ENCODE data around the gene B4GALT4.

Gene B4GALT4

DNA sequence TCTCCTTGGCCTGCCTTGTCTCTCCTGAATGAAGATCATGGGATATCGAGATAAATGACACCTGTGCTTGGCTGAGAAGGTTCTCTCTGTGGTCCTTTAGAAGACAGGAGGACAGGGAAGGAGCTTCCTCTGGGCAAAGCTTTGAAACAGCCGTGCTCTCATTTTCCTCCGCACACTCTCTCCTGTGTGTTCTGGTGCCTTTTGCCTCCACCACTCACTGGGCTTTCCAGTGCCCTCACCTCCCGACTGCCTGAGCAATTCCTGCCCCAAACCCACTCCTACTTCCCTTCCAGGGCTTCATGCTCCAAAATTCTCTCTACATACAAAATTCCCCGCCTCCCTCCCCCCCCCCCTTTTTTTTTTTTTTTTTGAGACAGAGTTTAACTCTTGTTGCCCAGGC, 35.0 kb downstream of the B4GALT4 start:
- peaks cover 25% of the 10 kb centered on the region for H3K4me1 ChIP-seq (ENCODE audit: low read length)
- no peak overlapping the region for H3K9ac ChIP-seq (ENCODE audit: low read length)
- no peaks in the 10 kb centered on the region for H4K20me1 ChIP-seq (ENCODE audit: insufficient read depth, low read length)
- no peaks in the 10 kb centered on the region for H3K36me3 ChIP-seq (replicated peaks; ENCODE audit: insufficient read depth, low read length)
- no peaks in the 10 kb centered on the region for H3K27me3 ChIP-seq (replicated peaks; ENCODE audit: insufficient read depth, low read length)
- H3K27ac ChIP-seq (ENCODE audit: low read length), result no peak overlapping the region
- no peak overlapping the region for H3K4me3 ChIP-seq (ENCODE audit: low read length)
- no peaks in the 10 kb centered on the region for H3K9me2 ChIP-seq (replicated peaks; ENCODE audit: insufficient read depth, low read length)
- H2AFZ ChIP-seq (ENCODE audit: low read length), result no peak overlapping the region
- no peaks in the 10 kb centered on the region; the same call in 1 of the 2 replicates for H3F3A ChIP-seq (ENCODE audit: insufficient read depth, low read length)
- TF ChIP-seq, protein P1, sequence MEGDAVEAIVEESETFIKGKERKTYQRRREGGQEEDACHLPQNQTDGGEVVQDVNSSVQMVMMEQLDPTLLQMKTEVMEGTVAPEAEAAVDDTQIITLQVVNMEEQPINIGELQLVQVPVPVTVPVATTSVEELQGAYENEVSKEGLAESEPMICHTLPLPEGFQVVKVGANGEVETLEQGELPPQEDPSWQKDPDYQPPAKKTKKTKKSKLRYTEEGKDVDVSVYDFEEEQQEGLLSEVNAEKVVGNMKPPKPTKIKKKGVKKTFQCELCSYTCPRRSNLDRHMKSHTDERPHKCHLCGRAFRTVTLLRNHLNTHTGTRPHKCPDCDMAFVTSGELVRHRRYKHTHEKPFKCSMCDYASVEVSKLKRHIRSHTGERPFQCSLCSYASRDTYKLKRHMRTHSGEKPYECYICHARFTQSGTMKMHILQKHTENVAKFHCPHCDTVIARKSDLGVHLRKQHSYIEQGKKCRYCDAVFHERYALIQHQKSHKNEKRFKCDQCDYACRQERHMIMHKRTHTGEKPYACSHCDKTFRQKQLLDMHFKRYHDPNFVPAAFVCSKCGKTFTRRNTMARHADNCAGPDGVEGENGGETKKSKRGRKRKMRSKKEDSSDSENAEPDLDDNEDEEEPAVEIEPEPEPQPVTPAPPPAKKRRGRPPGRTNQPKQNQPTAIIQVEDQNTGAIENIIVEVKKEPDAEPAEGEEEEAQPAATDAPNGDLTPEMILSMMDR (IDR thresholded peaks at IDR 0.05; ENCODE audit: low read length), result no peak
- TF ChIP-seq EZH2 (optimal IDR thresholded peaks at IDR 0.05; ENCODE audit: low read depth, low read length) (no peak), EZH2phosphoT487 (IDR thresholded peaks at IDR 0.05; ENCODE audit: low read length) (no peak)
- no peak overlapping the region for H3K4me2 ChIP-seq (ENCODE audit: low read depth, low read length)
- no peak for DNase-seq
- no peaks in the 10 kb centered on the region for H3K79me2 ChIP-seq (ENCODE audit: low read length)
- no peaks in the 10 kb centered on the region for H3K9me3 ChIP-seq (replicated peaks; ENCODE audit: insufficient read depth, low read length)

- Histone ChIP-seq H3K9ac (ENCODE audit: low read length) (no peak overlapping the region), H3K36me3 (replicated peaks; ENCODE audit: insufficient read depth, low read length) (no peaks in the 10 kb centered on the region), H3K27ac (ENCODE audit: low read length) (no peak overlapping the region), H3K4me1 (ENCODE audit: low read length) (peaks cover 25% of the 10 kb centered on the region), H3K4me2 (ENCODE audit: low read depth, low read length) (no peak overlapping the region), H3K9me2 (replicated peaks; ENCODE audit: insufficient read depth, low read length) (no peaks in the 10 kb centered on the region), H3K9me3 (replicated peaks; ENCODE audit: insufficient read depth, low read length) (no peaks in the 10 kb centered on the region), H3F3A (ENCODE audit: insufficient read depth, low read length) (no peaks in the 10 kb centered on the region; the same call in 1 of the 2 replicates), H4K20me1 (ENCODE audit: insufficient read depth, low read length) (no peaks in the 10 kb centered on the region), H3K27me3 (replicated peaks; ENCODE audit: insufficient read depth, low read length) (no peaks in the 10 kb centered on the region), H2AFZ (ENCODE audit: low read length) (no peak overlapping the region), H3K4me3 (ENCODE audit: low read length) (no peak overlapping the region), H3K79me2 (ENCODE audit: low read length) (no peaks in the 10 kb centered on the region)
- no peak for DNase-seq
- TF ChIP-seq, protein P1 (IDR thresholded peaks at IDR 0.05; ENCODE audit: low read length), result no peak
- no peak for TF ChIP-seq EZH2phosphoT487 (IDR thresholded peaks at IDR 0.05; ENCODE audit: low read length)
- no peak for TF ChIP-seq EZH2 (optimal IDR thresholded peaks at IDR 0.05; ENCODE audit: low read depth, low read length)
Measured at GRCh38 chr3:119205209-119205608, 35.5 kb downstream of the B4GALT4 start.

GRCh38 chr3:119195911-119196310, 44.8 kb downstream of the B4GALT4 start:
- Histone ChIP-seq H3F3A (ENCODE audit: insufficient read depth, low read length) (no peaks in the 10 kb centered on the region), H3K4me2 (ENCODE audit: low read depth, low read length) (no peak overlapping the region), H3K27ac (ENCODE audit: low read length) (no peak overlapping the region), H3K27me3 (replicated peaks; ENCODE audit: insufficient read depth, low read length) (no peaks in the 10 kb centered on the region), H4K20me1 (ENCODE audit: insufficient read depth, low read length) (no peaks in the 10 kb centered on the region), H3K36me3 (replicated peaks; ENCODE audit: insufficient read depth, low read length) (no peaks in the 10 kb centered on the region), H2AFZ (ENCODE audit: low read length) (no peak overlapping the region), H3K4me1 (ENCODE audit: low read length) (no peaks in the 10 kb centered on the region), H3K4me3 (ENCODE audit: low read length) (no peak overlapping the region), H3K79me2 (ENCODE audit: low read length) (no peaks in the 10 kb centered on the region), H3K9me3 (replicated peaks; ENCODE audit: insufficient read depth, low read length) (no peaks in the 10 kb centered on the region), H3K9ac (ENCODE audit: low read length) (no peak overlapping the region), H3K9me2 (replicated peaks; ENCODE audit: insufficient read depth, low read length) (no peaks in the 10 kb centered on the region)
- no peak for DNase-seq
- no peak for TF ChIP-seq EZH2 (optimal IDR thresholded peaks at IDR 0.05; ENCODE audit: low read depth, low read length)
- TF ChIP-seq EZH2phosphoT487 (IDR thresholded peaks at IDR 0.05; ENCODE audit: low read length), result no peak
- TF ChIP-seq, protein P1 (IDR thresholded peaks at IDR 0.05; ENCODE audit: low read length), result no peak
